IMR-90 (cell line): ENCODE measurements around the gene GRM4. TPM values are rescaled to one million over a fixed set of nuclear protein-coding genes. Genes with fewer than 3 reads are reported as not detected.

ENCODE experiments used
- ATAC-seq: fragments of 200-7000 bp; cut with Tn5 transposase; 2 replicates; pipeline ENCODE4 v1.9.1; 2020; ENCODE audit warnings: low read depth, mild to moderate bottlenecking, moderate library complexity
- BruUV-seq: library from RNA; stranded (reverse); fragments of 400-500 nt; replicated peaks from 2 replicates; lab custom pipeline; 2021; lab: Mats Ljungman, UMichigan
- CTCF ChIA-PET: fragments of 300-600 bp; formaldehyde crosslinking; extraction: SDS; loops from one replicate; lab custom pipeline; 2021; ENCODE audit warnings: antibody characterized with exemption; lab: Yijun Ruan, JAX
- POLR2A ChIA-PET: fragments of 300-600 bp; sonication (Branson Sonifier 250); formaldehyde crosslinking; loops from one replicate; lab custom pipeline; 2022; ENCODE audit warnings: antibody characterized with exemption; ENCODE audit not compliant: unreplicated experiment; lab: Charles Lee
- DNase-seq: peaks from one replicate; pipeline ENCODE4 v3.0.0; 2013
- H2AFZ ChIP-seq: replicated peaks from 2 replicates; pipeline ENCODE3; 2013; ENCODE audit warnings: low read length, mild to moderate bottlenecking; ENCODE audit not compliant: poor library complexity
- H2AK5ac ChIP-seq: 2 replicates; pipeline ENCODE4 v1.6.1; 2013; ENCODE audit warnings: low read depth, low read length, inconsistent platforms
- H2AK9ac ChIP-seq: replicated peaks from 2 replicates; pipeline ENCODE3; 2013; ENCODE audit warnings: mild to moderate bottlenecking, low read depth, low read length, moderate library complexity; ENCODE audit not compliant: poor library complexity
- H2BK120ac ChIP-seq: 2 replicates; pipeline ENCODE4 v1.6.1; 2013; ENCODE audit warnings: low read depth, low read length, inconsistent platforms
- H2BK15ac ChIP-seq: 3 replicates; pipeline ENCODE4 v1.6.1; 2013; ENCODE audit warnings: low read depth, low read length, inconsistent platforms
- H2BK20ac ChIP-seq: 2 replicates; pipeline ENCODE4 v1.6.1; 2013; ENCODE audit warnings: low read depth, mild to moderate bottlenecking, inconsistent platforms, low read length, moderate library complexity
- H2BK5ac ChIP-seq: 2 replicates; pipeline ENCODE4 v1.6.1; 2013; ENCODE audit warnings: mild to moderate bottlenecking, low read depth, low read length, inconsistent platforms; ENCODE audit not compliant: poor library complexity, severe bottlenecking
- H3K14ac ChIP-seq: replicated peaks from 2 replicates; pipeline ENCODE4 v1.6.1; 2013; ENCODE audit warnings: low read depth, low read length, inconsistent platforms
- H3K18ac ChIP-seq: 2 replicates; pipeline ENCODE4 v1.6.1; 2013; ENCODE audit warnings: low read depth, low read length, control low read depth
- H3K23ac ChIP-seq: 2 replicates; pipeline ENCODE4 v1.6.1; 2013; ENCODE audit warnings: low read depth, low read length, inconsistent platforms
- H3K27ac ChIP-seq: 2 replicates; pipeline ENCODE4 v1.5.1; 2013; ENCODE audit warnings: mild to moderate bottlenecking, control low read depth, low read length; ENCODE audit not compliant: insufficient read depth
- H3K27me3 ChIP-seq: 2 replicates; pipeline ENCODE4 v1.6.1; 2013; ENCODE audit warnings: low read length; ENCODE audit not compliant: control insufficient read depth, insufficient read depth
- H3K36me3 ChIP-seq: 2 replicates; pipeline ENCODE4 v1.6.1; 2013; ENCODE audit warnings: low read length, mixed read lengths; ENCODE audit not compliant: control insufficient read depth, insufficient read depth
- H3K4ac ChIP-seq: 2 replicates; pipeline ENCODE4 v1.6.1; 2013; ENCODE audit warnings: low read depth, low read length, inconsistent platforms
- H3K4me1 ChIP-seq: 2 replicates; pipeline ENCODE4 v1.6.1; 2013; ENCODE audit warnings: low read length, mixed read lengths; ENCODE audit not compliant: control insufficient read depth, insufficient read depth
- H3K4me2 ChIP-seq: 2 replicates; pipeline ENCODE4 v1.6.1; 2013; ENCODE audit warnings: low read depth, mild to moderate bottlenecking, control low read depth, low read length, moderate library complexity
- H3K4me3 ChIP-seq: 2 replicates; pipeline ENCODE4 v1.5.1; 2013; ENCODE audit warnings: low read depth, mild to moderate bottlenecking, control low read depth, low read length, moderate library complexity; ENCODE audit not compliant: insufficient read depth
- H3K56ac ChIP-seq: 2 replicates; pipeline ENCODE4 v1.6.1; 2013; ENCODE audit warnings: low read length, inconsistent platforms; ENCODE audit not compliant: insufficient read depth; ENCODE audit errors: extremely low read depth
- H3K79me1 ChIP-seq, 2 experiments: 2 replicates each; pipeline ENCODE4 v1.6.1; 2013; ENCODE audit warnings: low read length in 2 of 2, inconsistent platforms in 1 of 2, low read depth in 1 of 2
- H3K9ac ChIP-seq: 2 replicates; pipeline ENCODE4 v1.6.1; 2013; ENCODE audit warnings: low read depth, low read length, control low read depth
- H3K9me1 ChIP-seq: 2 replicates; pipeline ENCODE4 v1.6.1; 2013; ENCODE audit warnings: low read length, inconsistent platforms; ENCODE audit not compliant: insufficient read depth
- H3K9me3 ChIP-seq: 2 replicates; pipeline ENCODE4 v1.6.1; 2013; ENCODE audit warnings: low read length; ENCODE audit not compliant: control insufficient read depth, insufficient read depth
- H4K20me1 ChIP-seq: 2 replicates; pipeline ENCODE4 v1.6.1; 2013; ENCODE audit warnings: low read length, inconsistent platforms; ENCODE audit not compliant: insufficient read depth
- H4K5ac ChIP-seq: 2 replicates; pipeline ENCODE4 v1.6.1; 2013; ENCODE audit warnings: mild to moderate bottlenecking, low read depth, low read length, control low read depth
- H4K8ac ChIP-seq, 2 experiments: 2 replicates each; pipeline ENCODE4 v1.6.1; 2013; ENCODE audit warnings: low read depth in 2 of 2, low read length in 2 of 2, control low read depth in 1 of 2, inconsistent platforms in 1 of 2
- H4K91ac ChIP-seq: 2 replicates; pipeline ENCODE4 v1.6.1; 2013; ENCODE audit warnings: low read depth, low read length, inconsistent platforms; ENCODE audit not compliant: insufficient read depth
- BHLHE40 ChIP-seq: fragments of 150-350 bp; IDR thresholded peaks from 2 replicates; pipeline ENCODE4 v1.6.1; 2016; ENCODE audit warnings: mild to moderate bottlenecking, low read depth, low read length
- CEBPB ChIP-seq: IDR thresholded peaks from 2 replicates; pipeline ENCODE4 v1.6.1; 2012; ENCODE audit warnings: low read depth, low read length, improper control_type of control experiment
- FOS ChIP-seq: fragments of 150-350 bp; IDR thresholded peaks from 2 replicates; pipeline ENCODE4 v1.6.1; 2016; ENCODE audit warnings: low read depth, low read length
- MAFK ChIP-seq: IDR thresholded peaks from 2 replicates; pipeline ENCODE4 v1.6.1; 2012; ENCODE audit warnings: low read depth, low read length, improper control_type of control experiment
- NFE2L2 ChIP-seq: fragments of 150-350 bp; IDR thresholded peaks from 2 replicates; pipeline ENCODE4 v1.6.1; 2016; ENCODE audit warnings: low read depth, mild to moderate bottlenecking, low read length
- WGBS, 2 experiments: methylation state at CpG; one replicate each; pipeline versions ENCODE4 v1.1.5 to v1.1.7; 2013; ENCODE audit warnings: missing lambda C conversion rate in 2 of 2; ENCODE audit not compliant: insufficient read length in 1 of 2; ENCODE audit errors: extremely low coverage in 2 of 2; 5-methylcytosine and 5-hydroxymethylcytosine counted together
- dilution Hi-C: fragments of 300-500 bp; cut with HindIII; formaldehyde crosslinking; loops from one replicate; pipeline ENCODE4 v1.14.3; 2018; ENCODE audit warnings: low sequenced_read_pairs; ENCODE audit not compliant: unreplicated experiment
- in situ Hi-C: fragments of 300-500 bp; cut with MboI; formaldehyde crosslinking; loops from 3 replicates; pipeline ENCODE4 v1.14.3; 2019; ENCODE audit warnings: low sequenced_read_pairs, inconsistent platforms, mixed read lengths
- intact Hi-C: fragments of 100-400 bp; cut with micrococcal nuclease; formaldehyde crosslinking; loops from 2 replicates; pipeline ENCODE4 v1.10.0; 2022
- polyA plus RNA-seq, 3 experiments: library from polyadenylated mRNA; depleted of rRNA; stranded (reverse); fragments of >200 nt; gene quantifications; 2 replicates each; pipeline ENCODE4 v1.2.3, GENCODE V29; 2012; ENCODE audit warnings: low replicate concordance in 1 of 3
- total RNA-seq: library from RNA; depleted of rRNA; stranded (reverse); fragments of >200 nt; gene quantifications from 2 replicates; pipeline ENCODE4 v1.2.3, GENCODE V29; 2012

GRM4 gene
- total and polyA plus RNA-seq, 2 of the 4 experiments (the other 2 are of a cell fraction), result 0.02 TPM; not detected in 1

DNA sequence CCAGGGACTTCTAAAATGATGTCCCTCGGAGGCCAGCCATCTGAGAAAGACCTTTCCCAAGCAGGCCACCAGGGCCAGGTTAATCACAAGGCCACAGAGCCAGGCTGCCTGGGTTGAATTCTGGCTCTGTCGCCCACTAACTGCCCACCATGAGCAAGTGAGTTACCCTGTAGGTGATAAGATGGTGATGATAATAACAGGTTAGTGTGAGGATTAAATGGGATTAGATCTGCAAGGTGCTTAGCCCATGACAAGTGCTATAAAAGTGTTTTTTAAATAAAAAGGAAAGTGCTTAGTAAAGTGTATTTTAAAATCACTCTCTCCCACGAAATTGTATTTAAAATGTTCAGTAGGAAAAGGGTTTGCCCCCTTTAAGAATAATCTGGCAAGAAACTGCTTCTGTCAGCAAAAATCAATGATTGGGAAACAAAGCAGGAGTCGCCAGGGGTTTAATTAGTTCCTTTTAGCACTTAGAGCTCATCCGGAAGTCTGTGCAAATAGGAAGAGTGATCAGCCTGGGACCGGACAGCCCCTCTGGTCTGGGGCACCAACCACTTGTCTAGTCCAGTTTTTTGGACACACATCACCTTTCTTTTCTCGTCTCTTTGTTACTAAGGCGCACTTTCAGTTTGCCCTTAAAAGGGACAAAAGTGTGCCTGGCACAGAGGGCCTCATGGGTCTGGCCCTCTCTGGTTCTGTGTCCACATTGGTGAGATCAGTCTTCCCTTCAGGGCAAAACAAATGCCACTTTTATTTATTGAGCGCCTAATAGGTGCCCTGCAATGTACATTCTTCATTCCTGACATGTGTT is 150.4 kb downstream of the GRM4 start:
- ATAC-seq, result no peak

More for the DNA sequence above, 150.4 kb downstream of the GRM4 start:
- H3K56ac ChIP-seq, result no peak overlapping the region
- ChIA-PET POLR2A (no interaction called here), CTCF (no interaction called here)
- no peaks in the 10 kb centered on the region for H3K9me1 ChIP-seq
- H4K8ac ChIP-seq, result no peak overlapping the region
- H3K4me1 ChIP-seq, result no peaks in the 10 kb centered on the region
- H2AFZ ChIP-seq, result no peak overlapping the region
- dilution Hi-C loops, result no loop called here
- no peak overlapping the region for H3K9ac ChIP-seq
- H3K9me3 ChIP-seq, result no peaks in the 10 kb centered on the region
- no peak for DNase-seq
- H4K5ac ChIP-seq, result no peak overlapping the region
- no peak overlapping the region for H2BK15ac ChIP-seq
- H2AK5ac ChIP-seq, result no peak overlapping the region
- 42% methylated on average over 6 of the region's 9 CpGs; no CpG with 5 or more reads in 1 of the 2 experiments for WGBS, 2 experiments
- no peaks in the 10 kb centered on the region for H4K20me1 ChIP-seq
- no peaks in the 10 kb centered on the region for H3K79me1 ChIP-seq
- intact Hi-C loops, result no loop called here
- no peak overlapping the region for H3K23ac ChIP-seq
- no peak overlapping the region for H2BK20ac ChIP-seq
- H3K14ac ChIP-seq, result no peak overlapping the region
- H2BK120ac ChIP-seq, result no peak overlapping the region
- in situ Hi-C loops, result no loop called here
- H2AK9ac ChIP-seq, result no peak overlapping the region
- H3K36me3 ChIP-seq, result no peaks in the 10 kb centered on the region
- H2BK5ac ChIP-seq, result no peak overlapping the region
- no TSS peak for BruUV-seq
- no peak overlapping the region for H3K4me3 ChIP-seq
- H3K4ac ChIP-seq, result no peak overlapping the region
- peaks cover 35% of the 10 kb centered on the region for H3K27me3 ChIP-seq
- TF ChIP-seq BHLHE40, result no peak
- no peak for TF ChIP-seq CEBPB
- peak; percentile 97 for TF ChIP-seq MAFK
- no peak for TF ChIP-seq NFE2L2
- no peak for TF ChIP-seq FOS
- H3K4me2 ChIP-seq, result no peak overlapping the region
- no peak overlapping the region for H3K27ac ChIP-seq
- H4K91ac ChIP-seq, result no peak overlapping the region
- H3K18ac ChIP-seq, result no peak overlapping the region
